ENCODE measurements around the gene TGM6. TPM values are rescaled to one million over a fixed set of nuclear protein-coding genes. Genes with fewer than 3 reads are reported as not detected.
A peak's percentile ranks its signal among the peaks of the same experiment; 100 is the strongest.

TGM6 gene
- total RNA-seq, 1 donor from 2014 or later, result not detected

DNA sequence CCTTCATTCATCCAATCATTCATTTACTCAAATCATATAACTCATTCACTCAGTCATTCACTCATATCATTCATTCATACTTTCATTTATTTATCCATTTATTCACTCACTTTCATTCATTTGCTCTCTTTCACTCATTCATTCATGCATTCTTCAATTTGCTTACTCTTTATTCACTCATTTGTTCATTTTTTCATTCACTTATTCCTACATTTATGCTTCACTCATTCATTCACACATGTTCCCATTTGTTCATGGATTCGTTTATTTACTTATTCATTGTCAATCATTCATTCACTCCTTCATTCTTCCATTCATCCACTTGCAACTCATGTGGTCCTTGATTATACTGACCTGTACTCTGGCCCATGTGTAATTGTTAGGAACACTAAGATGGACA lies 50.5 kb downstream of the TGM6 start:
- H3K4me3 ChIP-seq (ENCODE audit: low read depth, low read length), result no peak overlapping the region
- TF ChIP-seq, protein P1, sequence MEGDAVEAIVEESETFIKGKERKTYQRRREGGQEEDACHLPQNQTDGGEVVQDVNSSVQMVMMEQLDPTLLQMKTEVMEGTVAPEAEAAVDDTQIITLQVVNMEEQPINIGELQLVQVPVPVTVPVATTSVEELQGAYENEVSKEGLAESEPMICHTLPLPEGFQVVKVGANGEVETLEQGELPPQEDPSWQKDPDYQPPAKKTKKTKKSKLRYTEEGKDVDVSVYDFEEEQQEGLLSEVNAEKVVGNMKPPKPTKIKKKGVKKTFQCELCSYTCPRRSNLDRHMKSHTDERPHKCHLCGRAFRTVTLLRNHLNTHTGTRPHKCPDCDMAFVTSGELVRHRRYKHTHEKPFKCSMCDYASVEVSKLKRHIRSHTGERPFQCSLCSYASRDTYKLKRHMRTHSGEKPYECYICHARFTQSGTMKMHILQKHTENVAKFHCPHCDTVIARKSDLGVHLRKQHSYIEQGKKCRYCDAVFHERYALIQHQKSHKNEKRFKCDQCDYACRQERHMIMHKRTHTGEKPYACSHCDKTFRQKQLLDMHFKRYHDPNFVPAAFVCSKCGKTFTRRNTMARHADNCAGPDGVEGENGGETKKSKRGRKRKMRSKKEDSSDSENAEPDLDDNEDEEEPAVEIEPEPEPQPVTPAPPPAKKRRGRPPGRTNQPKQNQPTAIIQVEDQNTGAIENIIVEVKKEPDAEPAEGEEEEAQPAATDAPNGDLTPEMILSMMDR (conservative IDR thresholded peaks at IDR 0.05; ENCODE audit: low read depth, low read length), result no peak
- no peak for DNase-seq (ENCODE audit: low read depth)

DNA sequence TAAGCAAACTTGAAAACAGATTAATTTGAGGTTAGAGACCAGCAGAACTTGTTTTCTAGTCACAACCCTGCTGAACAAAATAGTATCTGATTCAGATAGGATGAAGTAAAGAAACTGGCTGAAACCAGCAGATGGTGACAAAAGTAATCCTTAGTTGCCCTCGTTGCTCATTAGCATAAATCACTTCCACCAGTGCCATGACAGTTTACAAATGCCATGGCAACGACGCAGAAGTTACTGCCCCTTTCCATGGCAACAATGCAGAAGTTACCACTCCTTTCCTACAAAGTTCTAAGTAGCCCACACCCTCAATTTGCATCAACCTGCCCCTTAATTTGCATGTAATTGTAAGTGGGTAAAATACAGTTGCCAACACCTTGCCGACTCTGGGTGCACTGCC lies 66.1 kb downstream of the TGM6 start:
- TF ChIP-seq, protein P1 (conservative IDR thresholded peaks at IDR 0.05; ENCODE audit: low read depth, low read length), result no peak
- DNase-seq (ENCODE audit: low read depth), result no peak
- H3K4me3 ChIP-seq (ENCODE audit: low read depth, low read length), result no peak overlapping the region

DNA sequence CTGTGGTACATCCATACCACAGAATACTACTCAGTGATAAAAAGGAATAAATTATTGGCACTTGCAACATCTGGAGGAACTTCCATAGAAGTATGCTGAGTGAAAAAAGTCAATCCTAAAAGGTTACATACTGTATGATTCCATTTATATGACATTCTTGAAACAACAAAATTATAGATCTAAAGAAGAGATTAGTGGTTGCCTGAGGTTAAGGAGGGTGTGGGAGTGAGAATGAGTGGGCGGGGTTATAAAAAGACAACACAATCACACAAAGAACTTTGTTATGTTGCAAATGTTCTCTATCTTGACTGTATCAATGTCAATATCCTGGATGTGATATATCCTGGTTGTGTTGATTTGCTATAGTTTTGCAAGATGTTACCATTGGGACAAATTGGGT lies 68.7 kb downstream of the TGM6 start:
- TF ChIP-seq, protein P1 (conservative IDR thresholded peaks at IDR 0.05; ENCODE audit: low read depth, low read length), result no peak
- no peak overlapping the region for H3K4me3 ChIP-seq (ENCODE audit: low read depth, low read length)
- DNase-seq (ENCODE audit: low read depth), result no peak

DNA sequence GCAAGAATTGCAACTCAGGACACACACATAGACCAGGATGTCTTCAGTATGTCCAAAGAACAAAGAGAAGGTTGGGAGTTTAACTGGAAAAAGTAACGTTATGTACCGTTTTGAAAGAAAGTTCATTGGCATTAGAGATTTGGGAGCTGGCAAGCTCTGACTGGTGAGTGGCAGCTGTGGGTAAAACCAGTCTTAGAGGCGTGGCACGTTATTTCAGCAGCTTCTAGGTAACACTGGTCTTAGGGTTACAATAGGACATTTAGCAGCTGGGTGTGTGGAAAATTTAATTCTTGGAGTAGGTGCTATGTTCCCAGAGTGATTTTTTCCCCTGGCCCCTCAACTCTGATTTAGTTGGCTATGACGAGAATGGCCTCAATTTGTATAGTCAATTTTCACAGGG lies 70.7 kb downstream of the TGM6 start:
- DNase-seq (ENCODE audit: low read depth), result no peak
- TF ChIP-seq, protein P1 (conservative IDR thresholded peaks at IDR 0.05; ENCODE audit: low read depth, low read length), result no peak
- H3K4me3 ChIP-seq (ENCODE audit: low read depth, low read length), result no peak overlapping the region

DNA sequence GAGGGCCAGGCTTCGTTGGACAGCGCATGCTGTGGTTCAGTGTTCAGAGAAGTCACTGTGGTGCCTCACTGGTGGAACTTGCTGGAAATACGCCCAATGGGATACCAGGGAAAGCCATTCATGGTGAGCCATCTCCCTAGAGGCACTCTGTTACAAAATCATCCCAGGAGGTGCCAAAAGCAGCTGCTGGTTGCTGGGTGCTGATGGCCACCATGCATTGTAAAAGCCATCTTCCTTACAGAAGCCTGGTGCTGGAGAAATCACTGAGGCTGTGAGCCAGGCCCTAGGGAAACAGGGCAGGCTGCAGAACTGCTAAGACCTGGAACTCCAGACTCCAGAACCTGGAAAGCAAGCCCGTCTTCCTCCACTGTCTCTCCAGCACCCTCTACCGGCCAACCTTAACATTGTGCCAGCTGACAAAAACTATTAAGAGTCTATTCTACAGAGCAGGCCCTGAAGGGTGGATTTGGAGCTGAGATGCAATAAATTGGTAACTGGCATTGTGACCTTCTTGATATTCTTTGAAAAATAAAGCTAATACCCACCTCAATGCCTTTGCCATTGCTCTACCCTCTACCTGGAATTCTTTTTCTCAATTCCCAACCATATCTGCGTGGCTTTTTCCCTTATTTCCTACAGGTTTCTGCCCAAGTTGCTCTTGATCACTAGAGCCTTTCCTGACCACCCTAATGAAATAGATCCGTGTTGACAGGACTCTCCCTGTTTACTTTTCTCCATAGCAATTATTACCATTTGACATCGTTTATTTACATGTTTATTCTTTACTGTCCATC lies 71.4 kb downstream of the TGM6 start:
- no peak overlapping the region for H3K4me3 ChIP-seq (ENCODE audit: low read depth, low read length)
- TF ChIP-seq, protein P1 (conservative IDR thresholded peaks at IDR 0.05; ENCODE audit: low read depth, low read length), result peak; percentile 90
- no peak for DNase-seq (ENCODE audit: low read depth)

DNA sequence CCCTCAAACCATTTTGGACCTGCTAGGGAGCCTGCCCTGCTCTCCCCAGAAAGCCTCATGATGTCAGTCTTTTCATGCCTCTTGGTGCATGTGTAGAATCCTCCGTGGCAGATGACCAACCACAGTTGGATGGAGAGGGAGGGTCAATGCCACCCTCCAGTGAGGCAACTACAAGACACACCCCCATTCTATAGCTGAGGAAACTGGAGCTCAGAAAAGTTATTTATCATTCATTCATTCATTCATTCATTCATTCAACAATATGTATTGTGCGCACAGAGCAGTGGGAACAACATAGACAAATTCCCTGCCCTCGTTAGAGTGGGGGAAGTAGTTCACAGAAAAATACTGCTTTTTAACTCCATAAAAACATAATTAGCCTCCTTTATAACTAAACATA lies 73.1 kb downstream of the TGM6 start:
- H3K4me3 ChIP-seq (ENCODE audit: low read depth, low read length), result no peak overlapping the region
- TF ChIP-seq, protein P1 (conservative IDR thresholded peaks at IDR 0.05; ENCODE audit: low read depth, low read length), result no peak
- no peak for DNase-seq (ENCODE audit: low read depth)

All from epithelial cell of proximal tubule (primary cell).